ENCODE measurements around the gene SHISAL1. TPM values are rescaled to one million over a fixed set of nuclear protein-coding genes. Genes with fewer than 3 reads are reported as not detected.

SHISAL1 gene
- total RNA-seq, 1 donor from 2014 or later = 3.2 TPM

GRCh38 chr22:44292521-44292920 is 20.2 kb downstream of the SHISAL1 start:
- TF ChIP-seq CTCF (IDR thresholded peaks at IDR 0.05; ENCODE audit: partially characterized antibody, unreplicated experiment) = no peak

GRCh38 chr22:44291674-44292360 is 20.9 kb downstream of the SHISAL1 start:
- peaks cover 13% of the 10 kb centered on the region for H3K36me3 Mint-ChIP-seq (ENCODE audit: unreplicated experiment)
- peaks cover 9% of the 10 kb centered on the region for H3K4me1 Mint-ChIP-seq (ENCODE audit: low read depth, unreplicated experiment)
- H3K27ac Mint-ChIP-seq (ENCODE audit: unreplicated experiment) = no peak overlapping the region
- H3K9me3 Mint-ChIP-seq (ENCODE audit: unreplicated experiment) = peaks cover 4% of the 10 kb centered on the region
- DNase-seq = peak; percentile 67
- no peak overlapping the region for H3K4me3 Mint-ChIP-seq (ENCODE audit: unreplicated experiment)
- no peak for TF ChIP-seq CTCF (IDR thresholded peaks at IDR 0.05; ENCODE audit: partially characterized antibody, unreplicated experiment)
- peaks cover 4% of the 10 kb centered on the region for H3K27me3 Mint-ChIP-seq (ENCODE audit: unreplicated experiment)

More at GRCh38 chr22:44292521-44292920, 20.2 kb downstream of the SHISAL1 start:
- no peak for DNase-seq
- Mint-ChIP-seq H3K27me3 (ENCODE audit: unreplicated experiment) (peaks cover 4% of the 10 kb centered on the region), H3K9me3 (ENCODE audit: unreplicated experiment) (peaks cover 4% of the 10 kb centered on the region), H3K36me3 (ENCODE audit: unreplicated experiment) (peaks cover 13% of the 10 kb centered on the region), H3K4me3 (ENCODE audit: unreplicated experiment) (no peak overlapping the region), H3K4me1 (ENCODE audit: low read depth, unreplicated experiment) (peaks cover 9% of the 10 kb centered on the region), H3K27ac (ENCODE audit: unreplicated experiment) (no peak overlapping the region)

- peaks cover 4% of the 10 kb centered on the region for H3K27me3 Mint-ChIP-seq (ENCODE audit: unreplicated experiment)
- no peak for TF ChIP-seq CTCF (IDR thresholded peaks at IDR 0.05; ENCODE audit: partially characterized antibody, unreplicated experiment)
- peaks cover 13% of the 10 kb centered on the region for H3K36me3 Mint-ChIP-seq (ENCODE audit: unreplicated experiment)
- H3K9me3 Mint-ChIP-seq (ENCODE audit: unreplicated experiment) = peaks cover 4% of the 10 kb centered on the region
- no peak overlapping the region for H3K4me3 Mint-ChIP-seq (ENCODE audit: unreplicated experiment)
- no peak overlapping the region for H3K27ac Mint-ChIP-seq (ENCODE audit: unreplicated experiment)
- no peak for DNase-seq
- H3K4me1 Mint-ChIP-seq (ENCODE audit: low read depth, unreplicated experiment) = peaks cover 9% of the 10 kb centered on the region
Observed at GRCh38 chr22:44291265-44291664, 21.5 kb downstream of the SHISAL1 start.

GRCh38 chr22:44289414-44290171 is 23.2 kb downstream of the SHISAL1 start:
- H3K27ac Mint-ChIP-seq (ENCODE audit: unreplicated experiment) = no peak overlapping the region
- no peak for TF ChIP-seq CTCF (IDR thresholded peaks at IDR 0.05; ENCODE audit: partially characterized antibody, unreplicated experiment)
- DNase-seq = no peak

GRCh38 chr22:44288913-44289312 is 23.8 kb downstream of the SHISAL1 start:
- Mint-ChIP-seq H3K36me3 (ENCODE audit: unreplicated experiment) (peaks cover 8% of the 10 kb centered on the region), H3K27ac (ENCODE audit: unreplicated experiment) (no peak overlapping the region), H3K9me3 (ENCODE audit: unreplicated experiment) (peaks cover 3% of the 10 kb centered on the region), H3K27me3 (ENCODE audit: unreplicated experiment) (peaks cover 6% of the 10 kb centered on the region), H3K4me3 (ENCODE audit: unreplicated experiment) (no peak overlapping the region), H3K4me1 (ENCODE audit: low read depth, unreplicated experiment) (peaks cover 9% of the 10 kb centered on the region)
- no peak for TF ChIP-seq CTCF (IDR thresholded peaks at IDR 0.05; ENCODE audit: partially characterized antibody, unreplicated experiment)
- DNase-seq = no peak

More at GRCh38 chr22:44289414-44290171, 23.2 kb downstream of the SHISAL1 start:
- Mint-ChIP-seq H3K9me3 (ENCODE audit: unreplicated experiment) (peaks cover 4% of the 10 kb centered on the region), H3K36me3 (ENCODE audit: unreplicated experiment) (peaks cover 14% of the 10 kb centered on the region), H3K4me1 (ENCODE audit: low read depth, unreplicated experiment) (peaks cover 9% of the 10 kb centered on the region), H3K4me3 (ENCODE audit: unreplicated experiment) (no peak overlapping the region), H3K27me3 (ENCODE audit: unreplicated experiment) (peaks cover 6% of the 10 kb centered on the region)

All from glutamatergic neuron (in vitro differentiated cells).